Left renal cortex interstitium (tissue), 4 donors: ENCODE measurements around the gene TNIP1. TPM values are rescaled to one million over a fixed set of nuclear protein-coding genes. Genes with fewer than 3 reads are reported as not detected.

Source experiments
- DNase-seq, 4 donors: peaks; one replicate each; pipeline ENCODE4 v3.0.0-alpha.2; 2013; ENCODE audit warnings: low read depth in 4 of 4, low spot score in 2 of 4, missing footprints in 1 of 4
- polyA plus RNA-seq, 4 donors: library from polyadenylated mRNA; unstranded; fragments of 120-200 nt; gene quantifications; one replicate each; pipeline ENCODE4 v1.2.1, GENCODE V29; 2013; ENCODE audit not compliant: insufficient read length in 4 of 4

Gene TNIP1
- polyA plus RNA-seq, 4 donors: 68.0 to 77.5 (median 72.7) TPM

GRCh38 chr5:151026088-151026487, 54.7 kb downstream of the TNIP1 start:
- DNase-seq: no peak

- DNase-seq: no peak
Measured at GRCh38 chr5:151025250-151025606, 55.6 kb downstream of the TNIP1 start.

GRCh38 chr5:151024440-151025249, 56.2 kb downstream of the TNIP1 start:
- DNase-seq: no peak

- no peak for DNase-seq
Measured at GRCh38 chr5:151023651-151024050, 57.2 kb downstream of the TNIP1 start.

- no peak for DNase-seq
Measured at GRCh38 chr5:151023047-151023615, 57.7 kb downstream of the TNIP1 start.

- no peak for DNase-seq
Measured at GRCh38 chr5:151022511-151023018, 58.3 kb downstream of the TNIP1 start.

GRCh38 chr5:151021746-151022145, 59.1 kb downstream of the TNIP1 start:
- no peak for DNase-seq

GRCh38 chr5:151020304-151021110, 60.3 kb downstream of the TNIP1 start, which contains the start of gene GPX3:
Gene GPX3, plus strand, starts transcription at chr5:151020591. Its CDS starts 64 bp downstream, at chr5:151020655.
- no peak for DNase-seq

GRCh38 chr5:151019331-151019730, 61.5 kb downstream of the TNIP1 start:
- DNase-seq: no peak

- DNase-seq: no peak
Measured at GRCh38 chr5:151018846-151019245, 62.0 kb downstream of the TNIP1 start.

- DNase-seq: no peak
Measured at GRCh38 chr5:151017897-151018296, 62.9 kb downstream of the TNIP1 start.

GRCh38 chr5:151016700-151017099, 64.1 kb downstream of the TNIP1 start:
- no peak for DNase-seq

GRCh38 chr5:151015974-151016587, 64.8 kb downstream of the TNIP1 start:
- DNase-seq: no peak

GRCh38 chr5:151014680-151015343, 66.0 kb downstream of the TNIP1 start:
- DNase-seq: no peak

GRCh38 chr5:151012862-151013261, 68.0 kb downstream of the TNIP1 start:
- DNase-seq: no peak

- no peak for DNase-seq
Measured at GRCh38 chr5:151008906-151009305, 71.9 kb downstream of the TNIP1 start.

- no peak for DNase-seq
Measured at GRCh38 chr5:151008210-151008491, 72.7 kb downstream of the TNIP1 start.

GRCh38 chr5:151007430-151008209, 73.2 kb downstream of the TNIP1 start:
- DNase-seq: no peak

GRCh38 chr5:151006704-151007334, 74.0 kb downstream of the TNIP1 start:
- DNase-seq: no peak
